Fibroblast of lung (primary cell): ENCODE results near the gene ROCK1. TPM values are rescaled to one million over a fixed set of nuclear protein-coding genes. Genes with fewer than 3 reads are reported as not detected.

Experiments
- DNase-seq, 2 donors: peaks; one replicate each; pipeline versions ENCODE4 v3.0.0 to v3.0.0-alpha.2; 2010; ENCODE audit warnings: low read depth in 2 of 2
- H2AFZ ChIP-seq: 2 replicates; pipeline ENCODE4 v1.5.1; 2012; ENCODE audit warnings: low read length, control low read depth, inconsistent platforms
- H3K27ac ChIP-seq: 2 replicates; pipeline ENCODE4 v1.5.1; 2011; ENCODE audit warnings: low read length, control low read depth; ENCODE audit not compliant: insufficient read depth
- H3K27me3 ChIP-seq: 2 replicates; pipeline ENCODE4 v1.5.1; 2011; ENCODE audit warnings: mild to moderate bottlenecking, low read length; ENCODE audit not compliant: control insufficient read depth, insufficient read depth
- H3K36me3 ChIP-seq: 2 replicates; pipeline ENCODE4 v1.5.1; 2011; ENCODE audit warnings: low read length; ENCODE audit not compliant: control insufficient read depth, insufficient read depth
- H3K4me1 ChIP-seq: 2 replicates; pipeline ENCODE4 v1.5.1; 2011; ENCODE audit warnings: low read length; ENCODE audit not compliant: control insufficient read depth, insufficient read depth; ENCODE audit errors: extremely low read depth
- H3K4me2 ChIP-seq: 2 replicates; pipeline ENCODE4 v1.5.1; 2011; ENCODE audit warnings: low read length, control low read depth; ENCODE audit not compliant: insufficient read depth; ENCODE audit errors: extremely low read depth
- H3K4me3 ChIP-seq, 4 experiments: fragments of 200-600 bp in 1 of 4; sonication (generic) in 1 of 4; replicated peaks in 1 of 4; 2 replicates each; pipeline ENCODE4 v1.5.1; 2011 to 2016; ENCODE audit warnings: low read length in 4 of 4, low read depth in 3 of 4, mild to moderate bottlenecking in 3 of 4, control low read depth in 2 of 4, inconsistent platforms in 1 of 4, mixed read lengths in 1 of 4; ENCODE audit not compliant: insufficient read depth in 1 of 4; ENCODE audit errors: control extremely low read depth in 1 of 4
- H3K79me2 ChIP-seq: 2 replicates; pipeline ENCODE4 v1.5.1; 2012; ENCODE audit warnings: mild to moderate bottlenecking, low read length, inconsistent platforms; ENCODE audit not compliant: control insufficient read depth, insufficient read depth
- H3K9ac ChIP-seq: 2 replicates; pipeline ENCODE4 v1.5.1; 2011; ENCODE audit warnings: mild to moderate bottlenecking, low read length, control low read depth; ENCODE audit not compliant: insufficient read depth
- H3K9me3 ChIP-seq: 2 replicates; pipeline ENCODE4 v1.5.1; 2012; ENCODE audit warnings: low read depth, low read length; ENCODE audit not compliant: control insufficient read depth, insufficient read depth
- H4K20me1 ChIP-seq: 2 replicates; pipeline ENCODE4 v1.5.1; 2011; ENCODE audit warnings: low read length; ENCODE audit not compliant: control insufficient read depth, insufficient read depth; ENCODE audit errors: extremely low read depth
- EZH2 ChIP-seq: IDR thresholded peaks from 2 replicates; pipeline ENCODE4 v1.5.1; 2012; ENCODE audit warnings: low read length, control low read depth, mild to moderate bottlenecking; ENCODE audit errors: missing control alignments
- polyA plus RNA-seq, 2 donors: library from polyadenylated mRNA; depleted of rRNA in 1 of 2; stranded (reverse) in 1 of 2; unstranded in 1 of 2; fragments of >200 nt; gene quantifications; 2 replicates each; pipeline ENCODE4 v1.2.1, GENCODE V29; 2011 to 2012; ENCODE audit warnings: missing spikeins in 1 of 2
- total RNA-seq: library from RNA; depleted of rRNA; stranded (reverse); fragments of >200 nt; gene quantifications from 2 replicates; pipeline ENCODE4 v1.2.1, GENCODE V29; 2014
- TF ChIP-seq, protein P1 (sequence below), 2 donors: IDR thresholded peaks in 1 of 2; conservative IDR thresholded peaks in 1 of 2; 1 replicate in 1 of 2; 2 replicates in 1 of 2; pipeline ENCODE4 v1.5.1; 2011 to 2012; ENCODE audit warnings: low read length in 2 of 2, control low read depth in 1 of 2, inconsistent platforms in 1 of 2, low read depth in 1 of 2, mild to moderate bottlenecking in 1 of 2

Gene ROCK1
- total and polyA plus RNA-seq, 2 donors (not counting 1 experiment from before 2014, with no cell fraction given): 33.2 to 55.2 TPM

GRCh38 chr18:21054252-21054821 is 57.3 kb downstream of the ROCK1 start:
- no peak overlapping the region for H2AFZ ChIP-seq
- no peak overlapping the region for H3K4me2 ChIP-seq
- H3K36me3 ChIP-seq: no peaks in the 10 kb centered on the region
- no peak overlapping the region for H3K27ac ChIP-seq
- peaks cover 6% of the 10 kb centered on the region for H3K4me1 ChIP-seq
- no peak overlapping the region for H3K4me3 ChIP-seq
- H3K27me3 ChIP-seq: no peaks in the 10 kb centered on the region
- TF ChIP-seq, protein P1, sequence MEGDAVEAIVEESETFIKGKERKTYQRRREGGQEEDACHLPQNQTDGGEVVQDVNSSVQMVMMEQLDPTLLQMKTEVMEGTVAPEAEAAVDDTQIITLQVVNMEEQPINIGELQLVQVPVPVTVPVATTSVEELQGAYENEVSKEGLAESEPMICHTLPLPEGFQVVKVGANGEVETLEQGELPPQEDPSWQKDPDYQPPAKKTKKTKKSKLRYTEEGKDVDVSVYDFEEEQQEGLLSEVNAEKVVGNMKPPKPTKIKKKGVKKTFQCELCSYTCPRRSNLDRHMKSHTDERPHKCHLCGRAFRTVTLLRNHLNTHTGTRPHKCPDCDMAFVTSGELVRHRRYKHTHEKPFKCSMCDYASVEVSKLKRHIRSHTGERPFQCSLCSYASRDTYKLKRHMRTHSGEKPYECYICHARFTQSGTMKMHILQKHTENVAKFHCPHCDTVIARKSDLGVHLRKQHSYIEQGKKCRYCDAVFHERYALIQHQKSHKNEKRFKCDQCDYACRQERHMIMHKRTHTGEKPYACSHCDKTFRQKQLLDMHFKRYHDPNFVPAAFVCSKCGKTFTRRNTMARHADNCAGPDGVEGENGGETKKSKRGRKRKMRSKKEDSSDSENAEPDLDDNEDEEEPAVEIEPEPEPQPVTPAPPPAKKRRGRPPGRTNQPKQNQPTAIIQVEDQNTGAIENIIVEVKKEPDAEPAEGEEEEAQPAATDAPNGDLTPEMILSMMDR (conservative IDR thresholded peaks at IDR 0.05 in 1 of 2, IDR thresholded peaks at IDR 0.05 in 1 of 2; ENCODE audit: low read depth in 1 of 2, low read length in 2 of 2): no peak
- TF ChIP-seq EZH2: no peak
- H4K20me1 ChIP-seq: no peaks in the 10 kb centered on the region
- DNase-seq: no peak
- H3K79me2 ChIP-seq: peaks cover 63% of the 10 kb centered on the region
- no peak overlapping the region for H3K9ac ChIP-seq
- H3K9me3 ChIP-seq: no peaks in the 10 kb centered on the region

- peak; percentile 82 to 90 for DNase-seq
- no peak overlapping the region for H3K27ac ChIP-seq
Observed at GRCh38 chr18:21053127-21053526, 58.5 kb downstream of the ROCK1 start.

GRCh38 chr18:21052385-21052784 is 59.2 kb downstream of the ROCK1 start:
- no peak for DNase-seq
- peaks cover 6% of the 10 kb centered on the region for H3K4me1 ChIP-seq
- no peak overlapping the region for H3K27ac ChIP-seq
- H2AFZ ChIP-seq: no peak overlapping the region
- TF ChIP-seq, protein P1 (conservative IDR thresholded peaks at IDR 0.05 in 1 of 2, IDR thresholded peaks at IDR 0.05 in 1 of 2; ENCODE audit: low read depth in 1 of 2, low read length in 2 of 2): no peak
- no peak for TF ChIP-seq EZH2
- no peaks in the 10 kb centered on the region for H3K9me3 ChIP-seq
- no peaks in the 10 kb centered on the region for H3K27me3 ChIP-seq
- no peak overlapping the region for H3K4me2 ChIP-seq
- no peak overlapping the region for H3K4me3 ChIP-seq
- H3K79me2 ChIP-seq: peaks cover 56% of the 10 kb centered on the region
- no peak overlapping the region for H3K9ac ChIP-seq
- no peaks in the 10 kb centered on the region for H4K20me1 ChIP-seq
- H3K36me3 ChIP-seq: no peaks in the 10 kb centered on the region

More at GRCh38 chr18:21053127-21053526, 58.5 kb downstream of the ROCK1 start:
- no peak for TF ChIP-seq EZH2
- TF ChIP-seq, protein P1 (conservative IDR thresholded peaks at IDR 0.05 in 1 of 2, IDR thresholded peaks at IDR 0.05 in 1 of 2; ENCODE audit: low read depth in 1 of 2, low read length in 2 of 2): no peak
- H3K9me3 ChIP-seq: no peaks in the 10 kb centered on the region
- H3K4me3 ChIP-seq: no peak overlapping the region
- no peaks in the 10 kb centered on the region for H4K20me1 ChIP-seq
- H3K4me1 ChIP-seq: peaks cover 6% of the 10 kb centered on the region
- H3K79me2 ChIP-seq: peaks cover 56% of the 10 kb centered on the region
- H3K27me3 ChIP-seq: no peaks in the 10 kb centered on the region
- no peaks in the 10 kb centered on the region for H3K36me3 ChIP-seq
- no peak overlapping the region for H3K4me2 ChIP-seq
- no peak overlapping the region for H2AFZ ChIP-seq
- H3K9ac ChIP-seq: no peak overlapping the region
